Cerebellar cortex (tissue), 1 donor: ENCODE measurements around the gene CDK5RAP1.

Source experiments
- DNase-seq: peaks from one replicate; pipeline ENCODE4 v3.0.0-alpha.2; 2015; ENCODE audit warnings: low spot score

CDK5RAP1 gene

DNA sequence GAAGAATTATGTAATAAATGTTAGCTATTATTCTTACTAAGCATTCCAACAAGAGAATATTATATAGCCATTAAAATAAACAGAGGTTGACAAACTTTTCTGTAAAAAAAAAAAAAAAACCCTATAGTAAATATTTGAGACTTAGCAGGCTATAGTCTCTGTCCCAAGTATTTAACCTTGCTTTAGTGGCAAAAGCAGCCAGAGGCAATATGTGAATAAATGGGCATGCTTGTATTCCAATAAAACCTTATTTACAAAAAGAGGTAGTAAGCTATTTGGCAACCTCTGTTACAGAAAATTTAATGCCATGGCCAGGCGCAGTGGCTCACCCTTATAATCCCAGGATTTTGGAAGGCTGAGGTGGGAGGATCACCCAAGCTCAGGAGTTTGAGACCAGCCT is 14.6 kb downstream of the CDK5RAP1 start:
- DNase-seq, result no peak

DNA sequence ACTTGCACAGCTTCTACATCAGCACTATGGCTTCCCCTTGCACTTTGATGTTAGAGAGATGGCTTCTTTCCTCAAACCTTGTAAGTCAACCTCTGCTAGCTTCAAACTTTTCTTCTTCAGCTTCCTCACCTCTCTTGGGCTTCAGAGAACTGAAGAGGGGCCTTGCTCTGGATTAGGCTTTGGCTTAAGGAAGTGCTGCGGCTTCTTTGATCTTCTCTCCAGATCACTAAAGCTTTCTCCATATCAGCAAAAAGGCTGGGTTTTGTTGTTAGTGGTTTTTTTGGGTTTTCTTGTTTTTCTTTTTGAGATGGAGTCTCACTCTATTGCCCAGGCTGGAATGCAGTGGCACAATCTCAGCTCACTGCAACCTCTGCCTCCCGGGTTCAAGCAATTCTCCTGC is 24.0 kb downstream of the CDK5RAP1 start:
- DNase-seq, result no peak

DNA sequence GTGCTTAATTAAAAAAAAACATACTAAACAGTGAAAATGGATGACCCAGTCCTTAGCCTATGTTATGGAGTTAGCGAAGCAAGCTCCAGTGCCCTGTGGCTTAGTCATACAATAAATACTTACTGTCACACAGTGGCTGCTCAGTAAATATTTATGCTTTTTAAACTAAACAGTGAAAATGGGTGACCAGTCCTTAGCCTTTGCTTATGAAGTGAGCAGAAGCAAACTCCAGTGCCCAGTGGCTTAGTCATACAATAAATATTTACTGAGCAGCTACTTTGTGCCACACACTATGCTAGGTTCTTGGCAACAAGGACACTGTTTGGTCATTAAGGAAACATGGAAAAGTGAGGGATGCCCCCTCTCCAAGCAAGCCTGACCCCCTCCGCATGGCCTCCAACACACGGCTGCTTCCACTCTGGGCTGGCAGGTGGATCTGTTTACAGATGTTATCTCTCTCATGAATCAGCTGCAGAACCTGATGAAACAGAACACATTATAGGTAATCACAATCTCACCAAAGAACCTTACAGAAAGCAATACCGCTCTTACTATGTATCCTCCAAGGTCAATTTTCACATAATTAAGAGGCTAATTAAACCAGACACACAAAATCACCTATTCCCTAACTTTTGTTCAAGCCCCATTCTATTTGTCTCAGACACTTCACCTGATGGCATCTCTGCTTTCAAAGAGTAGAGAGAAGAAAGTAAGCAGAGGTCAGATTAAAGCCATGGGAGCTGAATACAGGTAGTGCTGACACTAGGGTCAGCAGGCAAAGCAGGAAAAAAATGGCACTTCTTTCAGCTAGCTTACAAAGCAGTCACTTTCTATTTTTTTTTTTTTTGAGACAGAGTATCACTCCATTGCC is 27.3 kb downstream of the CDK5RAP1 start:
- DNase-seq, result no peak

DNA sequence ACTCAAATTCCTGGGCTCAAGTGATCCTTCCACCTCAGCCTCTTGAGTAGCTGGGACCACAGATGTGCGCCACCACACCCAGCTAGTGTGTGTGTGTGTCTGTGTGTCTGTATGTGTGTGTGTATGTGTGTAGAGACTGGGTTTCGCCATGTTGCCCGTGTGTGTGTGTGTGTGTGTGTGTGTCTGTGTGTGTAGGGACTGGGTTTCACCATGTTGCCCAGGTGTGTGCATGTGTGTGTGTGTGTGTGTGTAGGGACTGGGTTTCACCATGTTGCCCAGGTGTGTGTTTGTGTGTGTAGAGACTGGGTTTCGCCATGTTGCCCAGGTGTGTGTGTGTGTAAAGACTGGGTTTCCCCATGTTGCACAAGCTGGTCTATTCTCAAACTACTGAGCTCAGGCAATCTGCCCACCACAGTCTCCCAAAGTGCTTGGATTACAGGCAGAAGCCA is 28.3 kb downstream of the CDK5RAP1 start:
- no peak for DNase-seq

DNA sequence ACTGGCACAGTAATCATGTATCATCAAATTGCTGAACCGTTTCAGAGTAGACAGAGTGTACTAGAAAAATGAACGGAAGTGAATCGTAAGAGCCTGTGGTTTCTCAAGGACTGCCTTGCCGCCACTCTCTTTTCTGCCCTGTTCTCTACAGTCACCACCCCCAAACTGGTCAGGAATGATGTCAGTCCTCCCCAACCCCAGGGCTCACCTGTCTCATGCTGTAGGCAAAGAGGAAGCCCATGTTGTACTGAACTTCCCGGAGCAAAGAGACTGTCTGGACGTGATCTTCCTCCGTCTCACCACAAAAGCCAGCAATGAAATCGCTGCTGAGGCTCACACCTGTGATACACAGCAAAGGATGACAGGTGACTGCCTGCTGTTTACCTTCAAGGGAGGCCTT is 31.0 kb downstream of the CDK5RAP1 start:
- no peak for DNase-seq

DNA sequence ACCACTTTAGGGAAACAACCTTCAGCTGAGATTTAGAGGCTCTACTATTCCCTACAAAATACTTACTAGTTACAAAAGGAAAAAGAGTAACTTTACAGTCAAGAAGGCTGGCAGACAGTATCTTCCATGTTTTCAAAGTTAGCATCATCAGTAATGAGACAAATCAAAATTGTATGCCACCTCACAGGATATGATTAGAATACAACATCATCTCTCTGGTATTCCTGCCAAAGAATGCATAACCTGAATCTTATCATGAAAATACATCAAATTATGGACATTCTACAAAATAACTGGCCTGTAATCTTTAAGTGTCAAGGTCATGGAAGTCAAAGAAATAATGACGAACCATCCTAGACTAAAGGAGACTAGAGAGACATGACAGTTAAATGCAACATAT is 38.4 kb downstream of the CDK5RAP1 start:
- no peak for DNase-seq

DNA sequence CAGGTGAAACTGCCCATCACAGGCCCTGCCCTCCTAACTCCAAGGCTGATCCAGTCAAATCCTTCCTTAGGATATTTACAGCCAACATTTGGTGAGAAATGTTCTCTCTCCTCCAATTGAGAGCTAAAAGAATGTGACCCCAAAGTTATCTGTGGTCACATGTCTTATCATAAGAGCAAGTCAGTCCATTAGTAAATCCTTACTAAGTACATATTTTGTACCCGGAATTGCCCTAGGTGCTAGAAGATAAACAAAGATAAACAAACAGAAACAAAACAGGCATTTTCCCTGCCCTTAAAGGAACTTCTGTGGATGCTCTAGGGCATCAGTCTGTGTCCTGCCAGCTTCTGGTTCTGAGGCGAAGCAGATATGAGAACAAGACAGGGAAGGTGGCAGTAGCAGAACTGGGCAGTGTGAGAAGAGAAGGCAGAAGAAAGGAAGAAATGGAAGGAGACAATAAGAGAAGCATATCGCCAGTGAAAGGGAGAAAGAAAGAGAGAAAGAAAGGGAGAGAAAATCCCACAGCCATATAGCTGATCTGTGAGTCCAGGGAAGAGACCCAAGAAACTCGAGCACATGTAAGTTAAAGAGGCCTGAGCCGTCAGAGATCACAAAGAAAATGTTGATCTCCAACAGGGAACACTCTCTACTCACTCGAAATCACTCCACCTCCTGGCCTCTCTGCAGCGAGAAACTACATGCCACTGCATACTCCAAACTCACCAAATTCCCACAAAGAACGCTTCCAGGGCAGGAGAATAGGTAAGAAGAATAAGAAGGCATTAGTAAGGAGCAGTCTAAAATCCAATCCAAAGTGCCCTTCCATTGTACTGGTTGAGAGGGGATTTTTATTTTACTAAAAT is 41.7 kb downstream of the CDK5RAP1 start:
- DNase-seq, result no peak

DNA sequence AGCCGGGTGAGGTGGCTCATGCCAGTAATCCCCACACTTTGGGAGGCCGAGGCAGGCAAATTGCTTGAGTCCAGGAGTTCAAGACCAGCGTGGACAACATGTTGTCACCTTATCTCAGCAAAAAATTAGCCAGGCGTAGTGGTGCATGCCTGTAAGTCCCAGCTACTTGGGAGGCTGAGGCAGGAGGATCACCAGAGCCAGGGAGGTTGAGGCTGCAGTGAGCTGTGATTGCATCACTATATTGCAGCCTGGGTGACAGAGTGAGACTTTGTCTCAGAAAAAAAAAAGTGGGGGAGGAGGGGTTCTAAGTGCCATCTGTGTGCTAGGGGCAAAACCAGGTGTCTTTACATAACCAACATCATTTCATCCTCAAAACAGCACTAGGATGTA is 48.3 kb downstream of the CDK5RAP1 start:
- no peak for DNase-seq

DNA sequence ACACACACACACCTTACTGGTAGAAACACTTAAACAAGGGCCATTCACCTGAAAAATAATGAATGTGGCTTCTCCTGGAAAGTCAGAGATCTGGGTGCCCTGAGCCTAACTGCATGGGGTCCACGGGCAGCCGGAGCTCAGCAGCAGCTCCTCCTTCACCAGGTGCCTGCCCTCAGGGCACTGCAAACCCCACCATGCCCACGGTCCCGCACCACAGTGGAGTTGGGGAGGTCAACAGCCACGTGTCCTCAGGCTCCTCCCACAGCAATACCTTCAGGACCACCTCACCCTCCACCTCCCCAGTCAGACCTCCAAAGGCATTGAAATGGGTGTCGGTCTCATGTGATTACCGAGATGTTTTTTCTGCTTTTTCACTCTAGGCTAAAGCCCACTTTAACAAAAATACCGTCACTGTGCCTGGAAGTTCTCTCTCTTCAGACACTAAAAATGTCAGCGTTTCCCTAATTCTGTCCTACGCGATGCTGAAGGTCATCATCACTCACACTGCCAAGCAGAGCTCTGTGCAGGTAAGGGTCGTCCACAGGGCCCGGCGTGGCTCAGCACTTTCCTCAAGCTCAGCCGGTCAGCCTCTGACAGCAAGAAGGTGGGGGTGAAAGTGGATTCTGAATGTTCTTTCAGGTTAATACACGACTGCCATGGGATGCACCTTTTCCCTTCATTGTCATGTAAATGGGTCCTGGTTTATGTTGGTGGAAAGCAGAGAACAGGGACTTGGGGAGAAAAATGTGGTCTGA is 48.9 kb downstream of the CDK5RAP1 start:
- DNase-seq, result no peak

DNA sequence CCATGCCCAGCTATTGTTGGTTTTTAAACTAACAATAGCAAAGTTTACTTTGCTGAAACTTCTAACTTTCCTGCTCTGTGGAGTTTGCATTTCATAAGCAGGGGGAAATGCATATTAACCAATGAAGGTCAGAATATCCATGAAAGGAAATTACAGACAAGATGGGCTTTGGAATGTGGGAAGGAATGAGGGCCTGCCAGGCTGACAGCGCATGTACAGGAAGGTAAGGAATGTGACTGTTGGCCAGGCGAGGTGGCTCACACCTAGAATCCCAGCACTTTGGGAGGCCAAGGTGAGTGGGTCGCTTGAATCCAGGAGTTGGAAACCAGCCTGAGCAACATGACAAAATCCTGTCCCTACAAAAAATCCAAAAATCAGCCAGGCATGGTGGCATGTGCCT is 49.6 kb downstream of the CDK5RAP1 start:
- no peak for DNase-seq

DNA sequence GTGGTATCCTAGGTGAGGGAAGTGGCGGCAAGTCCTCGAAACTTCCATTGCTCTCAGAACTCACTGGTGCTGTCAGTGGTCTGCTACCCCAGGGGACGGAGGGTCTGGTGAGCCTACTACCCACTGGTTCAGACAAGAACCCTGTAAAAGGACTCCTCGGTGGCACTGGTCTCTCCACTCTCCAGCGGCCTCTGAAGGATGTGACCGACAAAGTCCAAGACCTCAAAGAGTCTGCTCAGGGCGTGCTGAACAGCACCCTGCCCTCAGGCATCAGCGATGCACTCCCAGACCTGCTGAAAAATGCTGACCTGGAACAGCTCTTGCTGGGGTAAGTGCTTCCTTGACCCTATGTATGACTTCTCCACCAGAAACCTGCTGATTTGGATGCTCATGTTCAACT is 51.8 kb downstream of the CDK5RAP1 start:
- no peak for DNase-seq

DNA sequence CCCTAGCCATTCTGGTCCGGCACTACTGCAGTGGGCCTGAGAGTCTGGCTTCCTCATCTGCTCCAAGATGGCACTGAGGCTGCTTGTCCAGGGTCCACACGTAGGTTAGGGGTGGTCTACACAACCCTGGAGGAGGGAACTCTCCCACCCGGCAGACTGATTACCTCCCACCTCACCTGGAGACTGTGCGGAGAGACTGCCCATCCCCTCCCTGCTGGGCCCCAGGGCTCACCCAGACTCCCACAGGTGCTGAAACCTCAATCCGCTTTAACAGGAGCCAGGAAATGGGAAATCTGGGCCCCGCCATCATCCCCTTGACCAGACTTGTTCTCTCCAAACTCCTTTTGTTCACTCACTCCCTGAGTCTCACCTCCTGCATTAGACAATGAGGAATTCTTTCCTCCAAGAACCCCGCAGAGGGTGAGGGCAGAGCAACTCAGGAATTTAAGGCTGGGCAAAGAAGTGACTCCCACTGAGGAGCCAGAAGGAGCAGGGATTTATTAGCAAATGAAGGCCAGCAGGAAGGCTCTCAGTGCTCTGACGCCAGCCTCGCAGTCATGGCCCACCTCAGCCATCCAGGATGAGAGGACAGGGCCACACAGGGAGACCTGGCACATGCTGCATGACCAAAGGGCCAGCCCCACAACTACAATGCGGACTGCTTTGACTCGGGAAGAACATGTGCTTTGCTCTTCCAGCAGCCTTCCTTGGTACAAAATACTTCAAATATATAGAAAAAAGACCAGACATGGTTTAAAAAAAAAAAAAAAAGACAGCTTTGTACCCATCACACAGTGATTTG is 53.0 kb downstream of the CDK5RAP1 start:
- DNase-seq, result peak; percentile 3

DNA sequence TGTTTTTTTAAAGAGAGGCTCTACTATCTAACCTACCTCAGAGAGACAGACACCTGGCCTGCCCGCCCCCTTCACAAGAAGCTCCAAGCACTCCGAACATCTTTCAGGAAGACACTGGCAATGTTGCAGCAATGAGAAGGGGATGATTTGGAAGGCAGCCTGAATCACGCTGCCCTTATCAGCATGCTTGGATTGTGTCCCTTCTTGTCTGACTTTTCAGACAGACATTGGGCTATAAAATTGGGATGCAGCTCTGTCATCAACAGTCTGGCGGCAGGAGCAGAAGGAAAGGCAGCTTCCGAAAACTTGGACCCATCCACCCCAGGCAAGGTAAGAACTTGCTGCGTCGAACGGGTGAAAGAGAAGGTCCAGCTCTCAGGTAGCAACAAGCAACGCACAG is 56.0 kb downstream of the CDK5RAP1 start:
- peak; percentile 32 for DNase-seq

DNA sequence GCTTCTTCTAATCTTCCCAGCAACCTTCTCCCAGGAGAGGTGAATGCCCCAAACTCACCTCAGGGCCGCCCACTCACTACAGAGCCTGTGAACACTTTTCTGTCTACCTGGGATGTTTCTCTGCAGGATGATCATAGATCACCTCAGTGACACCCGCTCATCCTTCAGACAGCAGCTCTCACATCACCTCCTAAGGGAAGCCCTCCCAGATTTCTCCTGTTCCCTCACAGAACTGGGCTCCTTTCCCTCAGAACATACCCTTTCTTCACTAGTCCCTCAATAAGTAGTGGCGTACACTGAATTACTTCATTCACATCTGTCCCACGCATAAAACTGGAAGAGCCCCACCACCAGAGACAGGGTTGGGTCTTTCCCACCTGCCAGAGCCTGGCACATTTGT is 57.8 kb downstream of the CDK5RAP1 start:
- no peak for DNase-seq

DNA sequence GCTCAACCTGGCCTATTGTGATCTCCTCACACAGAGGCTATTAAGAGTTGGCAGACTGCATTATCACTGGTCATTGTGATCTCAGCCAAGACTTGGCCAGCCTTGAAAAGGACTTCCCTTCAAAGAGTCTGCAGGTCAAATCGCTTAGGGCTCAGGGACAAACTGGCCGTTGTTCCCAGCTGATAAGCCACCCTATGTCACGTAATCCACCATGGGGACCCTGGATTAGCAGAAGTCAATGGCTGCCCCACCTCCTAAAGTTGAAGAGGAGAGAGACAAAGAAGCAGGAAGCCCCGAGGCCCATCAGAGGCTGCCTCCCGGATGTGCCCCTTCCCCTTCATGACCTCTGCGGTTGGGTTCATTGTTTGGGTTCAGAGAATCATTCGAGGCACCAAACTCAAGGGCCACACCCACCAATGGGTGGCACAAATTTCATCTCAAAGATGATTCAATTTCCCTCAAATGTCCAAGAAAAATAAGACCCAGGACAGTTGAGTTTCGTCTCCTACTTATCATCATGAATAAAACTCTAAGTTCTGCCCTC is 61.7 kb downstream of the CDK5RAP1 start:
- no peak for DNase-seq

DNA sequence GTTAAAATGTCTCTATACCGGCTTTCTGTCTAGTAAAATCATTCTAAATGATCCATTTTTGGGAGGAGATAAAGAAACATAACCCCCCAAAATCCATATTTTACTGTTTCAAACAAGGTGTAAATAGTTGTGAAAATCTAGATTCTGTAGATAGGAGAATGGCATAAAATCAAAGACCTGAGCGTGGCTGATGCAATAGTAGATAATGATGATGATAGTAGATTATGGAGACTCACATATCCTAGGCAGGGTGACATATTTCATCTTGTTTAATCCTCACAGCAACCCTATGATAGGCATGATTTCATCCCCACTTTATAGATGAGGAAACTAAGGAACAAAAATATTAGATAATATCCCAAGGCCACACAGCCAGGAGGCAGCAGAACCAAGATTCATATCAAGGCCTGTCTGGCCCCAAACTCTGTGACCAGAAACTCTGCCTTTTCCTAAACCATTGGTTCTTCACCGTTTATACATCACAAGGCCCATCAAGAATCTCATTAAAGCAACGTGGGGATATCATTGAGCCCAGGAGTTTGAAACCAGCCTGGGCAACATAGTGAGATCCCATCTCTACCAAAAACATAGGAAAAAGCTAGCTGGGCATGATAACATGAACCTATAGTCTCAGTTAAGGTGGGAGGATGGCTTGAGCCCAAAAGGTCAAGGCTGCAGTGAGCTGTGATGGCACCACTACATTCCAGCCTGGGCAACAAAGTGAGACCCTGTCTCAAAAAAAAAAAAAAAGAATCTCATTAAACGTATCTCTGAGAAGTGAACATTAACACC is 62.7 kb downstream of the CDK5RAP1 start:
- no peak for DNase-seq

DNA sequence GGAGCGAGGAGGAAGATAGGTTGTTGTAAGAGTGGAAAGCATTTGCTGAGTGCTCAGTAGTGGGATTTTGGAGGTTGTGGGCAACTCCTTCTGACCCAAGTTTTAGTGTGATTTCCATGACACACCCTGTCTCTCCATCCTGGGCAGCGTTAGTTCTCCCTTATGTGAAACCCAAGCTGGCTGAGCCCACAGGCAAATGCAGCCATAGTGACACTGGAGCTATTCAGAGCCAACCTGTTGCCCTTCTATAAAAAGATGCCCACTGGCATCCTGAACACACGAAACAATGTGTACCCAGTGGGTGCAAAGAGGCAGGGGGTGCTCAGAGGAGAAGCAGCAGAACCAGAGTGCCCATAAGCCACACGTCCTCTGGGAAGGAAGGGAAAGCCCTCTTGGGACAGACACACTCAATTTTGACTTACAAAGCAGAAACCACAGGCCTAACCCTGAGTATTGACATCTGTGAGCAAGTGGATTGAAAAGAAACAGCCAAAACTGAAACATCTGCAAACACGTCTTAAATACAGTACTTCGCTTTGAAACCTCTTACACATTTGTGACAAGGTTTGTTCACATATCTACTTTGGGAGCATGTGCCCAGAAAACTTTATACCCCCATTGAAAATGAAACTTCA is 63.7 kb downstream of the CDK5RAP1 start:
- no peak for DNase-seq

DNA sequence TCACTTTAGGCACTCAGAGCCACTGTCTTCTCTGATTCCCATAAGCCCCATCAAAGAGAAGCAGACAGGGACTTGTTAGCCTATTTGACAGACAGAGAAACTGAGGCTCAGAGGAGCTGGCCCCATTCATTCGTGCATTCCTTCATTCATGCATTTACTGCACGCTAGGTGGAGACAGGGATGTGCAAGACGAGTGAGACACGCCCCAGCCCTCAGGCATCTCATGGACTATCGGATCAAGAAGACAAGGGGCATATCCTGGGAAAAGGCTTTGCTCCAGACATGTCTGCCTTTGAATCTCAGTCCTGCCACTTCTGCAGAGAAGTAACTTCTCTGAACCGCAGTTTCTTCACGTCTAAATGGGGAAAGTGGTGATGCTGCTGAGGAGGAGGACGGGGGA is 64.2 kb downstream of the CDK5RAP1 start:
- no peak for DNase-seq

DNA sequence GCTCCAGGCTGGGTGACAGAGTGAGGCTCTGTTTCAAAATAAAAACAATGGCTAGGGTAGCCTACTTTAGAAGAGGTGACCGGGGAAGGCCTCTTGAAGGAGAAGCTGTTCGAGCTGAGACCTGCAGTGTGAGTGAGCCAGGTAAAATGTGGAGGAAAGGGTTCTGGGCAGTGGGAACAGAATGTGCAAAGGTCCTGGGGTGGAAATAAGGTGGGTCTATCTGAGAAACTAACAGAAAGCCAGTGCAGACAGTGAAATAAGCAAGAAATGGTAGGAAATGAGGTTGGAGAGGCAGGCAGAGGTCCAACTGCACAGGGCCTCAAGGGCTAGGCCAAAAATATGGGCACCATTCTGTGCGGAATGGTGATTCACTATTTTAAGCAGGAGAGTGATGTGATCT is 64.9 kb downstream of the CDK5RAP1 start:
- DNase-seq, result no peak

DNA sequence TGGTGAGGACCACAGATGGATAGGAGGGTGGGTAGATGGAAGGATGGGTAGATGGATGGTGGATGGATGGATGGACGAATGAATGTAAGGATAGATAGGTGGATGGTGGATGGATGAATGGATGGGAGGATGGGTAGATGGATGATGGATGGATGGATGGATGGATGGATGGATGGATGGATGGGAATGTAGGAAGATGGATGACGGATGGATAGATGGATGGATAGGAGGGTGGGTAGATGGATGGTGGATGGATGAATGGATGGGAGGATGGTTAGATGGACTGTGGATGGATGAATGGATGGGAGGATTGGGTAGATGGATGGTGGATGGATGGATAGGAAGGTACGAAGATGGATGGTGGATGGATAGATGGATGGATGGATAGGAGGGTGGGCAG is 67.2 kb downstream of the CDK5RAP1 start:
- DNase-seq, result no peak
